Measurements from ENCODE around the gene MAP3K9. TPM values are rescaled to one million over a fixed set of nuclear protein-coding genes. Genes with fewer than 3 reads are reported as not detected.

Gene MAP3K9
- total RNA-seq, 1 donor from 2014 or later = 13.0 TPM

DNA sequence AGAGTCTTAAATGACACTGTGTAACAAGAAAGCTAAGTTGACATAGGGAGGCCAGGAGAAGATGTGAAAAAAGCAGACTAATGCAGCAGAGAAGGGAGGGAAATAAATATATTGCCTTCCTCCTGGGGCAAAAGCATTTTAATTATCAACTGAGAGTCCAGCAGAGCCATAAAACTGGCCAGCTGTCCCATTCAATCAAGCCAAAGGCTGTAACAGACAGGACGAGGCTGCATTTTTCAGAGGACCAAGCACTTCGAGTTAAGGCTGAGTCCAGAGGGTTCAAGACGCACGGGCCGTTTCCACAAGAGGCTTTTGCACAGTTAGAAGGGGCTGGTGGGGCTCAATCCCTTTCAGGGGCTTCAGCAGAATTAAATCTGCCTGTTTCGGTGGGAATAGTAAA lies 20.4 kb downstream of the MAP3K9 start:
- Histone ChIP-seq H3K9ac (ENCODE audit: low read length) (no peak overlapping the region), H3K4me3 (ENCODE audit: insufficient read depth, low read depth, low read length) (no peak overlapping the region), H3K36me3 (ENCODE audit: insufficient read depth, low read length) (no peaks in the 10 kb centered on the region), H3K27me3 (ENCODE audit: insufficient read depth, low read length) (no peaks in the 10 kb centered on the region), H4K20me1 (ENCODE audit: insufficient read depth, low read length) (no peaks in the 10 kb centered on the region), H2AFZ (ENCODE audit: low read depth, low read length) (no peak overlapping the region), H3K4me1 (ENCODE audit: insufficient read depth, low read length) (no peaks in the 10 kb centered on the region), H3K79me2 (ENCODE audit: insufficient read depth, low read length) (no peaks in the 10 kb centered on the region), H3K27ac (ENCODE audit: low read depth, low read length) (no peak overlapping the region), H3K9me3 (ENCODE audit: insufficient read depth, low read depth, low read length) (no peaks in the 10 kb centered on the region), H3K4me2 (ENCODE audit: low read length) (peak overlapping the region; percentile 31)
- Mint-ChIP-seq H3K27ac (ENCODE audit: unreplicated experiment) (no peak overlapping the region), H3K9me3 (ENCODE audit: unreplicated experiment) (peaks cover 3% of the 10 kb centered on the region), H3K36me3 (ENCODE audit: low read depth, unreplicated experiment) (peaks cover 25% of the 10 kb centered on the region), H3K4me1 (ENCODE audit: low read depth, unreplicated experiment) (no peaks in the 10 kb centered on the region), H3K27me3 (ENCODE audit: low read depth, unreplicated experiment) (no peaks in the 10 kb centered on the region), H3K4me3 (ENCODE audit: unreplicated experiment) (no peak overlapping the region)
- DNase-seq (ENCODE audit: low read depth) (no peak), FAIRE-seq (no peak)
- TF ChIP-seq, protein P1, sequence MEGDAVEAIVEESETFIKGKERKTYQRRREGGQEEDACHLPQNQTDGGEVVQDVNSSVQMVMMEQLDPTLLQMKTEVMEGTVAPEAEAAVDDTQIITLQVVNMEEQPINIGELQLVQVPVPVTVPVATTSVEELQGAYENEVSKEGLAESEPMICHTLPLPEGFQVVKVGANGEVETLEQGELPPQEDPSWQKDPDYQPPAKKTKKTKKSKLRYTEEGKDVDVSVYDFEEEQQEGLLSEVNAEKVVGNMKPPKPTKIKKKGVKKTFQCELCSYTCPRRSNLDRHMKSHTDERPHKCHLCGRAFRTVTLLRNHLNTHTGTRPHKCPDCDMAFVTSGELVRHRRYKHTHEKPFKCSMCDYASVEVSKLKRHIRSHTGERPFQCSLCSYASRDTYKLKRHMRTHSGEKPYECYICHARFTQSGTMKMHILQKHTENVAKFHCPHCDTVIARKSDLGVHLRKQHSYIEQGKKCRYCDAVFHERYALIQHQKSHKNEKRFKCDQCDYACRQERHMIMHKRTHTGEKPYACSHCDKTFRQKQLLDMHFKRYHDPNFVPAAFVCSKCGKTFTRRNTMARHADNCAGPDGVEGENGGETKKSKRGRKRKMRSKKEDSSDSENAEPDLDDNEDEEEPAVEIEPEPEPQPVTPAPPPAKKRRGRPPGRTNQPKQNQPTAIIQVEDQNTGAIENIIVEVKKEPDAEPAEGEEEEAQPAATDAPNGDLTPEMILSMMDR (IDR thresholded peaks at IDR 0.05; ENCODE audit: insufficient read depth, low read depth, low read length) = no peak
- no peak for TF ChIP-seq EZH2 (IDR thresholded peaks at IDR 0.05; ENCODE audit: insufficient read depth, low read length)

DNA sequence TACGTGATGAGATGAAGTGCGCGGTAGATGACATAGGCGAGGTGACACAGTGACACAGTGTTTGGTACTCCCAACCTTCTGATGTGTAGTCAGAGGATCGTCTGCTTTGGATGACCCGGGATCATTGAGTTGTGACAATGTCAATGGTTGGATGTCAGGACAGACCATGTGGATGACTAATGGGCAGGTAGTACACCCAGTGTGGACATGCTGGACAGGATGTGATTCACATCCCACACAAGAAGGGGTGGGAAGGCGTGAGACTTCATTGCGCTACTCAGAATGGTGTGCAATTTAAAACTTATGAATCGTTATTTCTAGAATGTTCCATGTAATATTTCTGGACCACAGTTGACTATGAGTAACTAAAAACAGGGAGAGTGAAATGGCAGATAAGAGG lies 23.8 kb downstream of the MAP3K9 start:
- Mint-ChIP-seq H3K27ac (ENCODE audit: unreplicated experiment) (no peak overlapping the region), H3K36me3 (ENCODE audit: low read depth, unreplicated experiment) (peaks cover 8% of the 10 kb centered on the region), H3K9me3 (ENCODE audit: unreplicated experiment) (no peaks in the 10 kb centered on the region), H3K27me3 (ENCODE audit: low read depth, unreplicated experiment) (no peaks in the 10 kb centered on the region), H3K4me1 (ENCODE audit: low read depth, unreplicated experiment) (peaks cover 14% of the 10 kb centered on the region), H3K4me3 (ENCODE audit: unreplicated experiment) (no peak overlapping the region)
- no peaks in the 10 kb centered on the region for H3K79me2 ChIP-seq (ENCODE audit: insufficient read depth, low read length)
- DNase-seq (ENCODE audit: low read depth) = no peak
- H2AFZ ChIP-seq (ENCODE audit: low read depth, low read length) = no peak overlapping the region
- no peak overlapping the region for H3K4me3 ChIP-seq (ENCODE audit: insufficient read depth, low read depth, low read length)
- no peak for FAIRE-seq
- no peaks in the 10 kb centered on the region for H3K27me3 ChIP-seq (ENCODE audit: insufficient read depth, low read length)
- H3K9ac ChIP-seq (ENCODE audit: low read length) = no peak overlapping the region
- no peaks in the 10 kb centered on the region for H3K9me3 ChIP-seq (ENCODE audit: insufficient read depth, low read depth, low read length)
- no peak overlapping the region for H3K27ac ChIP-seq (ENCODE audit: low read depth, low read length)
- no peaks in the 10 kb centered on the region for H4K20me1 ChIP-seq (ENCODE audit: insufficient read depth, low read length)
- H3K36me3 ChIP-seq (ENCODE audit: insufficient read depth, low read length) = no peaks in the 10 kb centered on the region
- H3K4me1 ChIP-seq (ENCODE audit: insufficient read depth, low read length) = peaks cover 10% of the 10 kb centered on the region
- TF ChIP-seq, protein P1 (IDR thresholded peaks at IDR 0.05; ENCODE audit: insufficient read depth, low read depth, low read length) = no peak
- TF ChIP-seq EZH2 (IDR thresholded peaks at IDR 0.05; ENCODE audit: insufficient read depth, low read length) = no peak
- H3K4me2 ChIP-seq (ENCODE audit: low read length) = no peak overlapping the region

DNA sequence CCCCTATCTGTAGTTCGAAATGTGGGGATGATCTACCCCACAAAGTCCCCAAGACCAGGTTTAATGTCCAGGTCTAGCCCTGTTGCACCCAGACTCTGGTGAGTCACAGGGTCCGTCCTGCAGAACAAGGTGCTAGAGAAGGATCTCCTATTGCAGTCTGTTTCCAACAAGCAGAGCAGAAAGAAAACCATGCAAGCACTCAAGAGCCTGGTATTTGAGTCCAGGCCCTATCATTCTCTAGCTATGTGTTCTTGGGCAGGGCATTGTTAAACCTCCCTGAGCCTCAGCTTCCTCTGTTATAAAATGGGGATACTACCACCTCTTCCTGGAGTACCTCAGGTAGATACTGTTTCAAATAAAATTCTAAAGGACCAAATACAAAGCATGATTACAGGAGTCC lies 24.4 kb downstream of the MAP3K9 start:
- peaks cover 6% of the 10 kb centered on the region for H3K36me3 Mint-ChIP-seq (ENCODE audit: low read depth, unreplicated experiment)
- H3K9ac ChIP-seq (ENCODE audit: low read length) = no peak overlapping the region
- H3K27ac ChIP-seq (ENCODE audit: low read depth, low read length) = no peak overlapping the region
- FAIRE-seq = no peak
- no peaks in the 10 kb centered on the region for H3K27me3 ChIP-seq (ENCODE audit: insufficient read depth, low read length)
- no peak overlapping the region for H3K27ac Mint-ChIP-seq (ENCODE audit: unreplicated experiment)
- no peaks in the 10 kb centered on the region for H3K79me2 ChIP-seq (ENCODE audit: insufficient read depth, low read length)
- H4K20me1 ChIP-seq (ENCODE audit: insufficient read depth, low read length) = no peaks in the 10 kb centered on the region
- no peak overlapping the region for H2AFZ ChIP-seq (ENCODE audit: low read depth, low read length)
- H3K4me3 ChIP-seq (ENCODE audit: insufficient read depth, low read depth, low read length) = no peak overlapping the region
- no peaks in the 10 kb centered on the region for H3K27me3 Mint-ChIP-seq (ENCODE audit: low read depth, unreplicated experiment)
- no peaks in the 10 kb centered on the region for H3K9me3 ChIP-seq (ENCODE audit: insufficient read depth, low read depth, low read length)
- H3K4me1 ChIP-seq (ENCODE audit: insufficient read depth, low read length) = peaks cover 10% of the 10 kb centered on the region
- TF ChIP-seq EZH2 (IDR thresholded peaks at IDR 0.05; ENCODE audit: insufficient read depth, low read length) = no peak
- TF ChIP-seq, protein P1 (IDR thresholded peaks at IDR 0.05; ENCODE audit: insufficient read depth, low read depth, low read length) = no peak
- H3K9me3 Mint-ChIP-seq (ENCODE audit: unreplicated experiment) = no peaks in the 10 kb centered on the region
- H3K4me1 Mint-ChIP-seq (ENCODE audit: low read depth, unreplicated experiment) = peaks cover 14% of the 10 kb centered on the region
- no peak overlapping the region for H3K4me2 ChIP-seq (ENCODE audit: low read length)
- H3K4me3 Mint-ChIP-seq (ENCODE audit: unreplicated experiment) = no peak overlapping the region
- no peak for DNase-seq (ENCODE audit: low read depth)
- no peaks in the 10 kb centered on the region for H3K36me3 ChIP-seq (ENCODE audit: insufficient read depth, low read length)
